GM12878 (cell line): ENCODE results near the gene RPUSD1. TPM values are rescaled to one million over a fixed set of nuclear protein-coding genes. Genes with fewer than 3 reads are reported as not detected.

Experiments
- ATAC-seq: fragments of 200-7000 bp; cut with Tn5 transposase; 3 replicates; pipeline ENCODE4 v1.9.1; 2020; ENCODE audit warnings: mild to moderate bottlenecking, moderate library complexity
- BruUV-seq: library from RNA; stranded (reverse); fragments of 400-500 nt; replicated peaks from 2 replicates; lab custom pipeline; 2021; lab: Mats Ljungman, UMichigan
- CTCF ChIA-PET: fragments of 300-600 bp; sonication (Branson Sonifier 250); formaldehyde crosslinking; extraction: SDS; loops from one replicate; lab custom pipeline; 2021; ENCODE audit warnings: inconsistent platforms; lab: Yijun Ruan, JAX
- POLR2A ChIA-PET: fragments of 350-600 bp; formaldehyde crosslinking; extraction: SDS; loops from one replicate; lab custom pipeline; 2021; ENCODE audit warnings: inconsistent platforms; lab: Charles Lee
- RAD21 ChIA-PET: fragments of 300-600 bp; sonication (Branson Sonifier 250); formaldehyde crosslinking; loops from one replicate; lab custom pipeline; 2023; ENCODE audit warnings: antibody characterized with exemption; ENCODE audit not compliant: unreplicated experiment; lab: Charles Lee
- SMC1A ChIA-PET: fragments of 300-600 bp; sonication (Branson Sonifier 250); formaldehyde crosslinking; loops from one replicate; lab custom pipeline; 2023; ENCODE audit not compliant: unreplicated experiment, uncharacterized antibody; lab: Charles Lee
- DNase-seq: peaks from one replicate; pipeline ENCODE4 v3.0.0-alpha.2; 2011; ENCODE audit warnings: low read depth, low spot score
- FAIRE-seq: peaks from 3 replicates; lab custom pipeline; 2011; peaks lifted over from hg19 to GRCh38; lab: Jason Lieb, UNC
- H2AFZ ChIP-seq: 2 replicates; pipeline ENCODE4 v1.6.0; 2011; ENCODE audit warnings: low read depth, low read length, control low read depth; ENCODE audit not compliant: control insufficient read depth
- H3K27ac ChIP-seq: 2 replicates; pipeline ENCODE4 v1.5.1; 2011; ENCODE audit warnings: control low read depth; ENCODE audit not compliant: control insufficient read depth, insufficient read depth
- H3K27me3 ChIP-seq, 2 experiments: replicated peaks in 1 of 2; 2 replicates each; pipeline versions ENCODE4 v1.6.0 to v1.6.1; 2011; ENCODE audit warnings: low read length in 1 of 2; ENCODE audit not compliant: control insufficient read depth in 2 of 2, insufficient read depth in 2 of 2
- H3K36me3 ChIP-seq, 2 experiments: 2 replicates each; pipeline ENCODE4 v1.5.1; 2011; ENCODE audit warnings: low read length in 1 of 2; ENCODE audit not compliant: control insufficient read depth in 2 of 2, insufficient read depth in 2 of 2
- H3K4me1 ChIP-seq: 2 replicates; pipeline ENCODE4 v1.6.1; 2011; ENCODE audit warnings: mild to moderate bottlenecking, low read length, moderate library complexity, mixed read lengths; ENCODE audit not compliant: control insufficient read depth, insufficient read depth
- H3K4me2 ChIP-seq: 2 replicates; pipeline ENCODE4 v1.6.0; 2011; ENCODE audit warnings: control low read depth; ENCODE audit not compliant: control insufficient read depth, insufficient read depth
- H3K4me3 ChIP-seq: fragments of 200-600 bp; sonication (generic); 2 replicates; pipeline ENCODE4 v1.5.1; 2016
- H3K79me2 ChIP-seq: 2 replicates; pipeline ENCODE4 v1.6.0; 2011; ENCODE audit warnings: low read length; ENCODE audit not compliant: control insufficient read depth, insufficient read depth
- H3K9ac ChIP-seq: 2 replicates; pipeline ENCODE4 v1.8.0; 2011; ENCODE audit warnings: low read length, control low read depth, mixed read lengths; ENCODE audit not compliant: control insufficient read depth, insufficient read depth
- H3K9me3 ChIP-seq: replicated peaks from 3 replicates; pipeline ENCODE4 v1.5.1; 2011; ENCODE audit warnings: mild to moderate bottlenecking, low read length; ENCODE audit not compliant: control insufficient read depth, insufficient read depth
- H4K20me1 ChIP-seq: 2 replicates; pipeline ENCODE4 v1.6.0; 2011; ENCODE audit not compliant: control insufficient read depth, insufficient read depth
- CEBPB ChIP-seq, 2 experiments: fragments of 150-350 bp in 1 of 2; IDR thresholded peaks; 2 replicates each; pipeline ENCODE4 v1.6.1; 2012 to 2014; ENCODE audit warnings: low read depth in 2 of 2, low read length in 2 of 2, borderline replicate concordance in 1 of 2, inconsistent platforms in 1 of 2
- CHD2 ChIP-seq: IDR thresholded peaks from 2 replicates; pipeline ENCODE4 v1.6.1; 2011; ENCODE audit warnings: low read depth, low read length, improper control_type of control experiment, borderline replicate concordance
- ESRRA ChIP-seq: IDR thresholded peaks from 2 replicates; pipeline ENCODE4 v1.6.1; 2012; ENCODE audit warnings: mild to moderate bottlenecking, low read length, improper control_type of control experiment
- GABPA ChIP-seq: IDR thresholded peaks from 2 replicates; pipeline ENCODE4 v1.6.1; 2014; ENCODE audit warnings: antibody characterized with exemption, low read depth, mild to moderate bottlenecking, inconsistent platforms
- HCFC1 ChIP-seq: fragments of 150-350 bp; IDR thresholded peaks from 2 replicates; pipeline ENCODE4 v1.6.1; 2014; ENCODE audit warnings: low read length
- NR2C2 ChIP-seq: IDR thresholded peaks from 2 replicates; pipeline ENCODE4 v1.6.1; 2011; ENCODE audit warnings: borderline replicate concordance, low read depth; ENCODE audit not compliant: control insufficient read depth, insufficient read length
- NRF1 ChIP-seq: conservative IDR thresholded peaks from 2 replicates; pipeline ENCODE4 v1.6.1; 2011; ENCODE audit warnings: mild to moderate bottlenecking, low read depth, low read length, improper control_type of control experiment
- RFX5 ChIP-seq: IDR thresholded peaks from 2 replicates; pipeline ENCODE4 v1.6.1; 2011; ENCODE audit warnings: low read depth, low read length, improper control_type of control experiment
- RUNX3 ChIP-seq: IDR thresholded peaks from 2 replicates; pipeline ENCODE4 v1.6.1; 2012; ENCODE audit warnings: low read length, inconsistent platforms
- TAF1 ChIP-seq: IDR thresholded peaks from 2 replicates; pipeline ENCODE4 v1.6.1; 2011; ENCODE audit warnings: mild to moderate bottlenecking, low read depth, low read length, borderline replicate concordance
- YY1 ChIP-seq: IDR thresholded peaks from 2 replicates; pipeline ENCODE4 v1.6.1; 2011; ENCODE audit warnings: low read depth, mild to moderate bottlenecking, low read length
- WGBS: methylation state at CpG from one replicate; pipeline ENCODE4 v1.1.6; 2016; ENCODE audit warnings: low lambda C conversion rate; ENCODE audit not compliant: insufficient replicate concordance, insufficient coverage; ENCODE audit errors: missing lambda C conversion rate; 5-methylcytosine and 5-hydroxymethylcytosine counted together
- in situ Hi-C: fragments of 300-500 bp; cut with MboI; formaldehyde crosslinking; loops from 9 replicates; pipeline ENCODE4 v1.14.3; 2018; ENCODE audit warnings: mixed read lengths
- intact Hi-C: fragments of 100-400 bp; cut with micrococcal nuclease; formaldehyde crosslinking; loops from one replicate; pipeline ENCODE4 v1.14.2; 2022; ENCODE audit not compliant: unreplicated experiment
- polyA plus RNA-seq, 11 experiments: library from polyadenylated mRNA; depleted of rRNA in 4 of 11; unstranded in 6 of 11; stranded (reverse) in 5 of 11; fragments of >200 nt; fragmentation: Nextera tagmentation in 4 of 11; fragmentation: Illumina TruSeq in 1 of 11; extraction: Ambion mirVana in 4 of 11; extraction: Trizol in 1 of 11; gene quantifications; 1 replicate in 1 of 11; 2 replicates in 10 of 11; pipeline versions ENCODE4 v1.2.1 to v1.2.3, GENCODE V29; 2011 to 2016; ENCODE audit warnings: inconsistent platforms in 2 of 11, missing spikeins in 2 of 11, low read depth in 1 of 11
- total RNA-seq, 4 experiments: library from RNA; depleted of rRNA in 3 of 4; stranded (reverse); fragments of >200 nt in 3 of 4; fragmentation: Illumina TruSeq in 1 of 4; extraction: Trizol in 1 of 4; gene quantifications; 2 replicates each; pipeline versions ENCODE4 v1.2.1 to v1.2.3, GENCODE V29; 2013 to 2021
- TF ChIP-seq, protein P1 (sequence below): fragments of 450-650 bp; conservative IDR thresholded peaks from 2 replicates; pipeline ENCODE4 v1.6.1; 2017; ENCODE audit warnings: mild to moderate bottlenecking, moderate library complexity
- TF ChIP-seq, protein P2 (sequence below): fragments of 450-650 bp; IDR thresholded peaks from 2 replicates; pipeline ENCODE4 v1.6.1; 2017; ENCODE audit warnings: mild to moderate bottlenecking

RPUSD1 gene
- total and polyA plus RNA-seq, 10 of the 15 experiments (the other 5 are each of a cell fraction or from before 2014, with no cell fraction given): 0.55 to 49.9 (median 21.1) TPM

DNA sequence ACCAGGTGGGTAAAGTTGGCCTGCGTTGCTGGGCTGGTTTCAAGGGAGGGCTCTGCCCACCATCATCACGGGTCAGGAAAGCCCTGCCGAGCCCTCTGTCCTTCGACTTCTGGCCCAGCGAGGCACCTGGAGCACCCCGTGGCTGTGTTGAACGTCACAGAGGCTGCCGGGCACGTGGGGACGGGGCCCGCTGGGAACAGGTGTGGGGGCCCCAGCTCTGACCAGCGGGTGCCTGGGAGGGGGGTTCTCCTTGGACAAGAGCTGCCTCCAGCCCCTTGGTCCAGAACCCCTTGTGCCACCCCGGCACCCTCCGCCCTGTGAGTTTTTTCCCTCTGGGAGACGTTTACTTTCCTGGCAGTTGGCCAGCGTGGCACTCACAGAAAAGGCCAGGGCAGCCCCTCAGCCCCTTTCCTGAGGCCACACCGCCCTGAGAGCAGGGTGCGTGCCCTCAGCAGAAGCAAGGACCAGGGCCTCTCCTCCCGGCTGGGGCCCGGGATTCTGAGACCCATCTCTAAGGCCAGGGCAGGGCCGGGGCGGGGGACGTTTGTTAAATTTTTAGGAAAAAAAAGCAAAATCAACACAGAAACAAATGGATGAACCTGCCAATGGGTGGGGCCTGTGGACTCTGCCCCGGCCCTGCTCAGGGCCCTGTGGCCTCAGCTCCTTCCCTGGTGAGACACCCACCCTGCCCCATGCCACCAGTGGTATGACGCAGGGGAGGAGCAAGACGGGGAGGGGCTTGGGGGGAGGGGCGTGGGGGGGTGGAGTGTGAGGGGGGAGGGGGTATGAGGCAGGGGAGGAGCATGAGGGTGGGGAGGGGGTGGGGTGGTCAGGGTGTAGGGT, 43.6 kb upstream of the RPUSD1 start (continued):
- TF ChIP-seq CEBPB (IDR thresholded peaks at IDR 0.05; ENCODE audit: borderline replicate concordance in 1 of 2, low read depth in 2 of 2, low read length in 2 of 2): no peak

- no TSS peak for BruUV-seq
- H4K20me1 ChIP-seq: no peaks in the 10 kb centered on the region
- no peak overlapping the region for H3K9ac ChIP-seq
- FAIRE-seq (no peak), DNase-seq (no peak), ATAC-seq (no peak)
- ChIA-PET CTCF (no interaction called here), SMC1A (no interaction called here), POLR2A (no interaction called here), RAD21 (no interaction called here)
- 27% methylated on average over 24 of the region's 24 CpGs for WGBS
- no peaks in the 10 kb centered on the region for H3K27me3 ChIP-seq
- no peaks in the 10 kb centered on the region for H3K4me1 ChIP-seq
- no peak overlapping the region for H3K27ac ChIP-seq
- H3K4me3 ChIP-seq: no peak overlapping the region
- H3K36me3 ChIP-seq: no peaks in the 10 kb centered on the region
- no peak overlapping the region for H2AFZ ChIP-seq
- in situ Hi-C loops (no loop called here), intact Hi-C loops (no loop called here)
- TF ChIP-seq, protein P1, sequence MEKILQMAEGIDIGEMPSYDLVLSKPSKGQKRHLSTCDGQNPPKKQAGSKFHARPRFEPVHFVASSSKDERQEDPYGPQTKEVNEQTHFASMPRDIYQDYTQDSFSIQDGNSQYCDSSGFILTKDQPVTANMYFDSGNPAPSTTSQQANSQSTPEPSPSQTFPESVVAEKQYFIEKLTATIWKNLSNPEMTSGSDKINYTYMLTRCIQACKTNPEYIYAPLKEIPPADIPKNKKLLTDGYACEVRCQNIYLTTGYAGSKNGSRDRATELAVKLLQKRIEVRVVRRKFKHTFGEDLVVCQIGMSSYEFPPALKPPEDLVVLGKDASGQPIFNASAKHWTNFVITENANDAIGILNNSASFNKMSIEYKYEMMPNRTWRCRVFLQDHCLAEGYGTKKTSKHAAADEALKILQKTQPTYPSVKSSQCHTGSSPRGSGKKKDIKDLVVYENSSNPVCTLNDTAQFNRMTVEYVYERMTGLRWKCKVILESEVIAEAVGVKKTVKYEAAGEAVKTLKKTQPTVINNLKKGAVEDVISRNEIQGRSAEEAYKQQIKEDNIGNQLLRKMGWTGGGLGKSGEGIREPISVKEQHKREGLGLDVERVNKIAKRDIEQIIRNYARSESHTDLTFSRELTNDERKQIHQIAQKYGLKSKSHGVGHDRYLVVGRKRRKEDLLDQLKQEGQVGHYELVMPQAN: no peak
- TF ChIP-seq RFX5 (no peak), NR2C2 (no peak), GABPA (no peak), HCFC1 (no peak), ESRRA (no peak), RUNX3 (no peak), TAF1 (no peak), CHD2 (no peak), YY1 (no peak), NRF1 (no peak)
- TF ChIP-seq, protein P2, sequence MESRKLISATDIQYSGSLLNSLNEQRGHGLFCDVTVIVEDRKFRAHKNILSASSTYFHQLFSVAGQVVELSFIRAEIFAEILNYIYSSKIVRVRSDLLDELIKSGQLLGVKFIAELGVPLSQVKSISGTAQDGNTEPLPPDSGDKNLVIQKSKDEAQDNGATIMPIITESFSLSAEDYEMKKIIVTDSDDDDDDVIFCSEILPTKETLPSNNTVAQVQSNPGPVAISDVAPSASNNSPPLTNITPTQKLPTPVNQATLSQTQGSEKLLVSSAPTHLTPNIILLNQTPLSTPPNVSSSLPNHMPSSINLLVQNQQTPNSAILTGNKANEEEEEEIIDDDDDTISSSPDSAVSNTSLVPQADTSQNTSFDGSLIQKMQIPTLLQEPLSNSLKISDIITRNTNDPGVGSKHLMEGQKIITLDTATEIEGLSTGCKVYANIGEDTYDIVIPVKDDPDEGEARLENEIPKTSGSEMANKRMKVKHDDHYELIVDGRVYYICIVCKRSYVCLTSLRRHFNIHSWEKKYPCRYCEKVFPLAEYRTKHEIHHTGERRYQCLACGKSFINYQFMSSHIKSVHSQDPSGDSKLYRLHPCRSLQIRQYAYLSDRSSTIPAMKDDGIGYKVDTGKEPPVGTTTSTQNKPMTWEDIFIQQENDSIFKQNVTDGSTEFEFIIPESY: no peak
- H3K4me2 ChIP-seq: no peak overlapping the region
- no peaks in the 10 kb centered on the region; the same call in 2 of the 3 replicates for H3K9me3 ChIP-seq
- H3K79me2 ChIP-seq: no peaks in the 10 kb centered on the region
These were observed 42.8 kb upstream of the RPUSD1 start for GRCh38 chr16:830871-831570.
